B cell (primary cell): ENCODE results near the gene MYL6B.

ENCODE experiments used
- EZH2 ChIP-seq: IDR thresholded peaks from 2 replicates; pipeline ENCODE4 v1.6.1; 2012; ENCODE audit warnings: borderline replicate concordance, low read depth, mild to moderate bottlenecking, moderate library complexity, low read length; ENCODE audit not compliant: insufficient read depth, poor library complexity, severe bottlenecking
- TF ChIP-seq, protein P1 (sequence below): fragments of 200-600 bp; IDR thresholded peaks from one replicate; pipeline ENCODE4 v1.8.0; 2022; ENCODE audit warnings: antibody characterized with exemption, mild to moderate bottlenecking

GRCh38 chr12:56206452-56207166, 54.2 kb downstream of the MYL6B start:
- TF ChIP-seq, protein P1, sequence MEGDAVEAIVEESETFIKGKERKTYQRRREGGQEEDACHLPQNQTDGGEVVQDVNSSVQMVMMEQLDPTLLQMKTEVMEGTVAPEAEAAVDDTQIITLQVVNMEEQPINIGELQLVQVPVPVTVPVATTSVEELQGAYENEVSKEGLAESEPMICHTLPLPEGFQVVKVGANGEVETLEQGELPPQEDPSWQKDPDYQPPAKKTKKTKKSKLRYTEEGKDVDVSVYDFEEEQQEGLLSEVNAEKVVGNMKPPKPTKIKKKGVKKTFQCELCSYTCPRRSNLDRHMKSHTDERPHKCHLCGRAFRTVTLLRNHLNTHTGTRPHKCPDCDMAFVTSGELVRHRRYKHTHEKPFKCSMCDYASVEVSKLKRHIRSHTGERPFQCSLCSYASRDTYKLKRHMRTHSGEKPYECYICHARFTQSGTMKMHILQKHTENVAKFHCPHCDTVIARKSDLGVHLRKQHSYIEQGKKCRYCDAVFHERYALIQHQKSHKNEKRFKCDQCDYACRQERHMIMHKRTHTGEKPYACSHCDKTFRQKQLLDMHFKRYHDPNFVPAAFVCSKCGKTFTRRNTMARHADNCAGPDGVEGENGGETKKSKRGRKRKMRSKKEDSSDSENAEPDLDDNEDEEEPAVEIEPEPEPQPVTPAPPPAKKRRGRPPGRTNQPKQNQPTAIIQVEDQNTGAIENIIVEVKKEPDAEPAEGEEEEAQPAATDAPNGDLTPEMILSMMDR: peak; percentile 63
- TF ChIP-seq EZH2: no peak
